GM13976 (cell line): ENCODE results near the gene PRRG1.
"Not testable (repeated sequence)": the region's sequence is repeated elsewhere in the genome, so short reads cannot be mapped to it uniquely, and the experiment has no call there.

Experiments used
- DNase-seq: peaks from one replicate; pipeline ENCODE4 v3.0.0; 2012; ENCODE audit warnings: low spot score
- in situ Hi-C: fragments of 300-500 bp; cut with MboI; formaldehyde crosslinking; loops from one replicate; pipeline ENCODE4 v1.12.0; 2022; ENCODE audit warnings: low sequenced_read_pairs, mixed read lengths, inconsistent platforms; ENCODE audit not compliant: unreplicated experiment
- TF ChIP-seq, protein P1 (sequence below): IDR thresholded peaks from 2 replicates; pipeline ENCODE4 v1.5.1; 2012; ENCODE audit warnings: borderline replicate concordance, mild to moderate bottlenecking; ENCODE audit not compliant: insufficient read depth; ENCODE audit errors: extremely low read depth, missing control alignments, control extremely low read depth

PRRG1 gene

DNA sequence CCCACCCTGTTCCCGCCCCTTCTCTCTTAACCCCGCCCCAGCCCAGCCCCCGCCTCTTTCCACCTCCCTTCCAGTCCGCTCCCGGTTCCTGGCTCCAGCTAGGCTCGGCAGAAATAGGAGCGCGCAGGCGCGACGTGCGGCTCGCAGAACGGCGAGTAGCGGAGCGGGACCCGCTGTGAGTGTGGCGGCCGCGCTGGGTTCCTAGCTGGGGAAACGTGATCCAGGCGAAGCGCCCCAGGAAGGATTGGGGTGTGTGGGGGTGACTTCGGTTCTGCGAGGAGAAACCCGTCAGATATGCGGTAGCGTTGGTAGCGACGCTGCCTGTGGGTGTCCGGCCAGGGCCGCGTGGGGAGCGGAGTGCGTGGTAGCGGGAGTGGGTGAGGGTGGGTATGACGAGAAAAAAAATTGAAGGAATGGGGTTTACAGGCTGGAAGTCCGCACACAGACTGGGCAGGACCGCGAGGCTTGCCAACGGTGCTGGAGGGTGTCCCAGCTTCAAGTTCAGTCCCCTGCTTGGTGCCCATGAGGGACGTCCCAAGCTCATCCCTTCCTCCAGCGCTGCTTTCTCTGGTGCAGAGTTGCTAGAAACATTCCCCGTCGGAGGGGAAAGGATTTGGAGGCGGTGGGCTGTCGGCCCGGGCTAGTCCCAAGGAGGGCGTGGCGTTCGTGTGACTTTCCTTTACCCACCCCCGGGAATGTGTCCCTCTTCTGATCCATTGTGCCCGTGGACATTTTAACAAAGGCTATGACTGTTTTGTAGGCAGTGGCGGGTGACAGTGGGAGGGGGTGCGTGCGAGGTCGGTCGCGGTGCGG lies at the start of gene PRRG1:
TSS of gene PRRG1 (plus strand) at position 144 of the 813 bp plus-strand sequence. CDS start 56,886 bp downstream, outside the sequence.
- TF ChIP-seq, protein P1, sequence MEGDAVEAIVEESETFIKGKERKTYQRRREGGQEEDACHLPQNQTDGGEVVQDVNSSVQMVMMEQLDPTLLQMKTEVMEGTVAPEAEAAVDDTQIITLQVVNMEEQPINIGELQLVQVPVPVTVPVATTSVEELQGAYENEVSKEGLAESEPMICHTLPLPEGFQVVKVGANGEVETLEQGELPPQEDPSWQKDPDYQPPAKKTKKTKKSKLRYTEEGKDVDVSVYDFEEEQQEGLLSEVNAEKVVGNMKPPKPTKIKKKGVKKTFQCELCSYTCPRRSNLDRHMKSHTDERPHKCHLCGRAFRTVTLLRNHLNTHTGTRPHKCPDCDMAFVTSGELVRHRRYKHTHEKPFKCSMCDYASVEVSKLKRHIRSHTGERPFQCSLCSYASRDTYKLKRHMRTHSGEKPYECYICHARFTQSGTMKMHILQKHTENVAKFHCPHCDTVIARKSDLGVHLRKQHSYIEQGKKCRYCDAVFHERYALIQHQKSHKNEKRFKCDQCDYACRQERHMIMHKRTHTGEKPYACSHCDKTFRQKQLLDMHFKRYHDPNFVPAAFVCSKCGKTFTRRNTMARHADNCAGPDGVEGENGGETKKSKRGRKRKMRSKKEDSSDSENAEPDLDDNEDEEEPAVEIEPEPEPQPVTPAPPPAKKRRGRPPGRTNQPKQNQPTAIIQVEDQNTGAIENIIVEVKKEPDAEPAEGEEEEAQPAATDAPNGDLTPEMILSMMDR = no peak
- DNase-seq = no peak
- in situ Hi-C loops = no loop called here

DNA sequence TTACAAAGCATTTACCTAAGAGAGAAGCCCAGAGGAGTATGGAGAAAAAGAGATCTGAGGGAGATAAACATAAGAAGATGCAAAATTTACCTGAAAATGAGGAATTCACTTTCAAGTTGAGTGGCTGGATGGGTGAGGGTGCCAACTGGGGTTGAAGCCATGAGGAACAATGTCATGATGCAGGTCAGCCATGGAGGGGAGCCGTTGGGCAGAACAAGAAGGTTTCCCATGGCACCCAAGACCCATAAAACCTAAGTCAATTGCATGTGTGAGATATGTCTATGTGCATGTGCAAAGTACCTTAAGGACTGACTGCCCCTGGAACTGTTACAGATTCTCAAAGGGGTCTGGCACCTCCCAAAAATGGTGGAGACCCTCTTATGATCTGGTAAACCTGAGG lies 46.6 kb upstream of the PRRG1 start:
- in situ Hi-C loops = no loop called here
- no peak for DNase-seq
- TF ChIP-seq, protein P1 = no peak

DNA sequence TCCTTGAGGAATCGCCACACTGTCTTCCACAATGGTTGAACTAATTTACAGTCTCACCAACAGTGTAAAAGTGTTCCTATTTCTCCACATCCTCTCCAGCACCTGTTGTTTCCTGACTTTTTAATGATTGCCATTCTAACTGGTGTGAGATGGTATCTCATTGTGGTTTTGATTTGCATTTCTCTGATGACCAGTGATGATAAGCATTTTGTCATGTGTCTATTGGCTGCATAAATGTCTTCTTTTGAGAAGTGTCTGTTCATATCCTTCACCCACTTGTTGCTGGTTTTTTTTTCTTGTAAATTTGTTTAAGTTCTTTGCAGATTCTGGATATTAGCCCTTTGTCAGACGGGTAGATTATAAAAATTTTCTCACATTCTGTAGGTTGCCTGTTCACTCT lies 43.9 kb upstream of the PRRG1 start:
- DNase-seq, in situ Hi-C loops: not testable (repeated sequence)

DNA sequence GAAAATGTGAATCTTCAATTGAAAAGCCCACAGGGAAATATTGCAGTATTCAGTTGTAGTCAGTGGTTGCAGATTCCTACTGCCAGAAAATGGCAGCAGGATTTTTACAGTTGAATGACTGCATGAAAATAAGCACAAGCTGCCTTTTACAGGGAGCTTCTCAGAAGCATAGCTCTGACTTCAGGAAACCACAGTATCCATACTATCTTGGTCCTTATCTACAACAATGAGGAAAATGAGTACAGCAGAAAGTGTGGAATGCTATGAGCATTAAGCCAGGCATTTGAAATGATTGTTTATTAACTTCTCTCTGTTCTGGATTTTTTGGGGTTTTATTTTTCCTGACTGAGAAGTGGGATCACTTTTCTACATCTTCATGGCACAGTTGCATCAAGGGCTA lies 34.6 kb upstream of the PRRG1 start:
- TF ChIP-seq, protein P1 = no peak
- in situ Hi-C loops = no loop called here

DNA sequence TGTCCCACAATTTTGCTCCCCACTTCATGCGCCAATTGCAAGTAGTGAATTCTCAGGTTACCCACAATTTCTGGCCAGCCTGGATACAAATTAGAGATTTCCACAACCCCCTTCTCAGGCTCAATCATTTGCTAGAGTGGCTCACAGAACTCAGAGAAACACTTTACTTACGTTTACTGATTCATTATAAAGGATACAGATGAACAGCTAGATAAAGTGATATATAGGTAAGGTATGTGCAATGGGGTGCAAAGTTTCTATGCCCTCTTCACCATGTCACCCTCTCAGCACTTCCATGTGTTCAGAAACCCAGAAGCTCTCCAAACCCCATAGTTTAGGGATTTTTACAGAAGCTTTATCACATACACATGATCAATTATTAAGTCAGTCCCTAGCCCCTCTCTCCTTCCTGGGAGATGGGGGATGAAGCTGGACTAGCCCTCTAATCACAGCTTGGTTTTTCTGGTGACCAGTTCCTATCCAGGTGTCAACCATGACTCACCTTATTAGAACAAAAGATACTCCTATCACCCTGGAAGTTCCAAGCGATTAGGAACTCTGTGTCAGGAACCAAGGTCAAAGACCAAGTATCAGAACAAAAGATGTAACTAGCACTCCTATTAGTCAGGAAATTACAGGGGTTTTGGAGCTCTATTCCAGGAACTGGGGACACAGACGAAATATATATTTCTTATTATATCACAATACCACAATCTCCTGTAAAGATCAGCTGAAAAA lies 33.5 kb upstream of the PRRG1 start:
- DNase-seq = no peak
- TF ChIP-seq, protein P1 = no peak
- in situ Hi-C loops = no loop called here

More for the DNA sequence above, 34.6 kb upstream of the PRRG1 start:
- DNase-seq = no peak

DNA sequence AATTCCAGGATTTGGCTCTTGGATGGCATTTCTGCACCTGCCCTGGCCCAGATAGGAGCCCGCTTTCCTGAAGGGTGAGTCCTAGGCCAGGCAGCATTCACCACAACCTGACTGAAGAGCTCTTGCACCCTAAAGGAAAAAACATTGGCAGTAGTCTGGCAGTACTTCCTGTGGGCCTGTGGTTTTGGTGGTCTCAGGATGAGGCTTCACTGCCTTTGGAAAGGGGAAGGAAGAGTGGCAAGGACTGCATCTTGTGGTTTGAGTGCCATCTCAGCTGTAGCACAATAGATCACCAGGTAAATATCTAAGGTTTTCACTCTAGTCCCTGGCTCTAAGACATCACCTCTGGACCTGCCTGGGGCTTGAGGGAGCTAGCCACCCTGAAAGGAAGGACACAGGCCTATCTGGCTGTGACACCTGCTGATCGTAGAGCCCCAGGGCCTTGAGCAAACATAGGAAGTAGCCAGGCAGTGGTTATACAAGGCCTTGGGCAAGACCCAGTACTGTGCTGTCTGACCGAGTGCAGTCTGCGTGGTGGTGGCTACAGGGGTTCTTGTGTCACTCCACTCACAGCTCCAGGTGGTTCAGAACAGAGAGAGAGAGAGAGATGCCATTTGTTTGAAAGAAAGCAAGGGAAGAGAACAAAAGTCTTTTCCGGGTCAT lies 28.5 kb upstream of the PRRG1 start:
- no peak for DNase-seq
- TF ChIP-seq, protein P1 = no peak
- in situ Hi-C loops = no loop called here
